Activated CD4-positive, alpha-beta T cell treated with anti-CD3 and anti-CD28 coated beads, Interleukin-2, amount 50 U/mL, for 4 hours (primary cell): Measurements from ENCODE around the gene EXD3.
"Not testable (repeated sequence)": the region's sequence is repeated elsewhere in the genome, so short reads cannot be mapped to it uniquely, and the experiment has no call there.

Experiments
- DNase-seq, 2 experiments: peaks; one replicate each; pipeline ENCODE4 v3.0.0-alpha.2; 2020

Gene EXD3

GRCh38 chr9:137422604-137423513 lies at the start of gene EXD3, which contains the start of gene NOXA1:
TSS of gene EXD3 (minus strand) at chr9:137423162. CDS start at chr9:137395357, 27,805 bp downstream.
TSS of gene NOXA1 (plus strand) at chr9:137423393. CDS start at chr9:137423530, 137 bp downstream.
- peak; percentile 85 to 86 for DNase-seq

GRCh38 chr9:137470785-137471184 lies 47.8 kb upstream of the EXD3 start:
- no peak for DNase-seq

- no peak for DNase-seq
Measured at GRCh38 chr9:137467896-137468295, 44.9 kb upstream of the EXD3 start.

GRCh38 chr9:137467161-137467581 lies 44.2 kb upstream of the EXD3 start:
- DNase-seq: no peak

GRCh38 chr9:137466389-137467085 lies 43.6 kb upstream of the EXD3 start:
- not testable (repeated sequence) for DNase-seq

- no peak for DNase-seq
Measured at GRCh38 chr9:137465720-137466388, 42.9 kb upstream of the EXD3 start.

- DNase-seq: no peak
Measured at GRCh38 chr9:137465000-137465719, 42.2 kb upstream of the EXD3 start.

GRCh38 chr9:137464291-137464999 lies 41.5 kb upstream of the EXD3 start:
- no peak for DNase-seq

- no peak for DNase-seq
Measured at GRCh38 chr9:137463931-137464290, 40.9 kb upstream of the EXD3 start.

GRCh38 chr9:137462986-137463930 lies 40.3 kb upstream of the EXD3 start:
- no peak for DNase-seq

- no peak for DNase-seq
Measured at GRCh38 chr9:137462396-137462985, 39.5 kb upstream of the EXD3 start.

- DNase-seq: peak; percentile 47 to 49
Measured at GRCh38 chr9:137461663-137462395, 38.9 kb upstream of the EXD3 start.

- DNase-seq: no peak
Measured at GRCh38 chr9:137461316-137461662, 38.3 kb upstream of the EXD3 start.

GRCh38 chr9:137460363-137461315 lies 37.7 kb upstream of the EXD3 start:
- DNase-seq: no peak

GRCh38 chr9:137459601-137460362 lies 36.8 kb upstream of the EXD3 start:
- no peak for DNase-seq

- DNase-seq: peak; percentile 89 to 92
Measured at GRCh38 chr9:137459152-137459600, 36.2 kb upstream of the EXD3 start, which contains the start of gene NSMF. TSS of gene NSMF (minus strand) at chr9:137459334. CDS start at chr9:137459102, 232 bp downstream.
